G401.6 (cell line): ENCODE data around the gene RPS23.
"Not testable (repeated sequence)": the region's sequence is repeated elsewhere in the genome, so short reads cannot be mapped to it uniquely, and the experiment has no call there.

Experiments used
- FAIRE-seq: peaks from 2 replicates; lab custom pipeline; 2012; peaks lifted over from hg19 to GRCh38; lab: Jason Lieb, UNC

The RPS23 gene

DNA sequence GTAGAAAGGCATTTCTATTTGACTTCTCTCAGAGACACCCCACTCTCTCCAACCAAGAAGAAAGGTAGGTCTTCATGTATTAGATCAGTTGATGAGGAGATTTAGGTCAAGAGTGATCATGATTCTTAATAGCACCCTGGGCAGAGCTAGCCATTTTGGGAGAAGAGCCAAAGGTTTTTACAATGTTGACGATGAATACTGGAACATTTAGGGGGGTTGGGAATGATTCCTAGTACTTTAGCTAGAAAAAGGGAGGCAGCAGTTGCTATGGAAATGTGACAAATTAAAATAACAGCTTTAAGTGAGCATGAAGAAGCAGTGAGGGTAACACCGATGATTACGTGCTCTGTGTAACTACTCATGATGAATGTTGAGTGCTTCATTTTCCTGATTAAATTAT is 9.5 kb upstream of the RPS23 start:
- no peak for FAIRE-seq

GRCh38 chr5:82285206-82285605 is 7.1 kb upstream of the RPS23 start:
- FAIRE-seq, result no peak

DNA sequence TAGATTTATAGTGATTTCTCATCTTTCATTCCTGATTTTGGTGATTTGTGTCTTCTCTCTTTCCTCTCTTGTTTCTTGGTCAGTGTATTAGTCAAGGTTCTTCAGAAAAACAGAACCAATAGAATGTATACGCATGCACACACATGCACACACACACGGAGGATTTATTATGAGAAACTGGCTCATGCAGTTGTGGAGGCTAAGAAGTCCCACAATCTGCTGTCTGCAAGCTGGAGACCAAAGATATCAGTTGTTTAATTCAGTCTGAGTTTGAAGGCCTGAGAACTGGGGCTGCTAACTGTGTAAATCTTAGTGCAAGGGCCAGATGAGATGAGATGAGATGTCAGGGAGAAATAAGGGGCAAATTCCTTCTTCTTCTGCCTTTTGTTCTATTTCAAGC is 5.7 kb upstream of the RPS23 start:
- FAIRE-seq, result no peak

GRCh38 chr5:82278711-82279370 is 687 bp upstream of the RPS23 start:
- no peak for FAIRE-seq

DNA sequence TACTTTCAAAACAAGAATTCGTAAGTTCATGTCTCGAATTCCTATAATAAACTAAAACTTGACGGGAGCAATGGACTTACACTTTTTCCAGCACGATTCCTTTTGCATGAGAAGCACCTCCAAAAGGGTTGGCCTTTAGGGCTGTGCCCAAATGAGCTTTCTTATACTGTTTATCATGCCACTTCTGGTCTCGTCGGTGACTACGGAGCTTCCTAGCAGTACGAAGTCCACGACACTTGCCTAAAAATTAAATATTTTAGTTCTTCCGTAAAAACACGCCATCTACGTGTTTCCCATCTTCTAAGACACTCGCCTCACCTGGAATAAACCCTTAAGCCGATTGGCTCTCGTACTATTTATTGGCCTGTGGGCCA is 554 bp downstream of the RPS23 start:
- no peak for FAIRE-seq

DNA sequence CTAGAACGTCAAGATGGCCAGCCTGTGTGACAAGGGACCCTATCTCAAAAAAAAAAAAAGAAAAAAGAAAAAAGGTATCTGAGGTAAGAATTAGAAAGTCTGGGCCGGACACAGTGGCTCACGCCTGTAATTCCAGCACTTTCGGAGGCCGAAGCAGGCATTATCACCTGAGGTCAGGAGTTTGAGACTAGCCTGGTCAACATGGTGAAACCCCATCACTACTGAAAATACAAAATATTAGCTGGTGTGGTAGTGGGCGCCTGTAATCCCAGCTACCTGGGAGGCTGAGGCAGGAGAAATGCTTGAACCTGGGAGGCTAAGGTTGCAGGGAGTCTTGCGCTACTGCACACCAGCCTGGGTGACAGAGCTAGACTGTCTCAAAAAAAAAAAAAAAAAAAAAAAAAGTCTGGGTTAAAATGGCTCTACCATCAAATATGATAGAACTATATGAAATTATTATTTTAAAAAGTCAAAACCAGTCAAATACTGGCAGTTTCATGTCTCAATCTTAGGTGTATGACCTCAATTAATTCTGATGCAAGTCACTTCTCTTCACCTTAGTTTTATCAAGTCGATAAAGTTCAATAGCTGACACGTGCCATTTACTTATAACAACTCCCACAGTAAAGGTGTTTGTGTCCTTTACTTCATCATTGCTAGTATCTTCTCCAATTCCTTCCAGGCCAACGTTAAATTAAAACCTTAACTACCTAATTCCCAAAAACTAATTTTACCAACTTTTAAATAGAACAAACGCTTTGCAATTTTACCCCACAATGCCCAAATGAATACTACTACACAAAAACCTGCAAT is 1.1 kb downstream of the RPS23 start:
- no peak for FAIRE-seq

DNA sequence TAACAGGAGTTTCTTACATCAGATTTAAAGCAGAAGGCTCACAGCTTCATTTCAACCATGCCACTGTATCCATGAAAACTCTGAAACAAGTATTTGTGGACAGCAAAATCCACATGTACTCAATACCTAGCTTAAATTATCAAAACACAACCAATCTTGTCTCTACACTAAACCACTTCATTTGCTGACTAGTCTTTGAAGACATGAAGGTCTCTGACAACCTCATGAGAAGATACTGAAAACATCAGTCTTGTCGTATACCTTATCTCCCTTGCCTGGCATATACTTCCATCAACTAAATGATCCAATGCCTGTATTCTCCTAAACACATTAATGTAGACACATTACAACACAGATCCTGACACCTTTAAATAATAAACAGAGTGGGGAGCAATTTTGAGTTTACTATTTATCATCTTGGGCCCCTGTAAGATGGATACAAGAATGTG is 2.9 kb downstream of the RPS23 start:
- no peak for FAIRE-seq

GRCh38 chr5:82274343-82275211 is 3.6 kb downstream of the RPS23 start:
- no peak for FAIRE-seq

DNA sequence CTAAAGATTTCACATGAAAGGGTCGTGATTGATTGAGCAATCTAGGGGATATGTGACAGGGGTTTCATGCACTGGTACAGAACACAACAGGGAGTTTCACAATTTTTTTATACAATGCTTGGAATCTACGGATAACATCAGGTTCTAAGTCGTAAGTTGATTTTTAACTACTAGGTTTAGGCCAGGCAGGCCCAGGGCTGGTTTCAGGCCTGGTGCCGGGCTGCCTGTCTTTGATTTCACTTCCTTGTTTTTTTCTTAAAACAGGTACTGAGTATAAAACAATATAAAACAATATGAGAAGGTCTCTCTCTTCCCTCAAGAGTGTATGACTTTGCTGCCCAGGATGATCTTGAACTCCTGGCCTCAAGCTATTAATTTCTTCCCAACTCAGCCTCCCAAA is 4.7 kb downstream of the RPS23 start:
- FAIRE-seq, result not testable (repeated sequence)

- FAIRE-seq, result not testable (repeated sequence)
Observed at GRCh38 chr5:82272571-82273356, 5.4 kb downstream of the RPS23 start.

- FAIRE-seq, result not testable (repeated sequence)
Observed at GRCh38 chr5:82269363-82269762, 8.8 kb downstream of the RPS23 start.

- not testable (repeated sequence) for FAIRE-seq
Observed at GRCh38 chr5:82267297-82267933, 10.7 kb downstream of the RPS23 start.

GRCh38 chr5:82265047-82265446 is 13.1 kb downstream of the RPS23 start:
- no peak for FAIRE-seq

- FAIRE-seq, result peak; percentile 94
Observed at GRCh38 chr5:82259172-82259800, 18.9 kb downstream of the RPS23 start.

DNA sequence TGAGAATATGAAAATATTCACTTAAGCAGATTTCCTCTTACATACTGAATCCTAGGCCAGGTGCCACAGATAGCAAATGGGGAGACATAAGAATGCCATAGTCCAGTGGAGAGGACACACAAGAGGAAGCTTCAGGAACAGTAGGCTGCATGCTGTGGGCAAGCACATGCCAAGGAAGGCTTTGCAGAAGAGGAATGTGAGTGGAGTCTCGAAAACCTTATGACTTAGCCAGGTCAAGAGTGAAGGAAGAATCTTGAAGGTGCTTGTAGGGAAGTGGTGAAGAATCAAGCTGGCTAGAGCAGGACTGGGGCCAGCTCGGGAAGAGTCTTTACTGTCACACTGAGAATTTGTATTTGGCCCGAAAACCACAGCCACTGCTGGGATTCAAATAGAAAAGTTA is 20.4 kb downstream of the RPS23 start:
- FAIRE-seq, result no peak

DNA sequence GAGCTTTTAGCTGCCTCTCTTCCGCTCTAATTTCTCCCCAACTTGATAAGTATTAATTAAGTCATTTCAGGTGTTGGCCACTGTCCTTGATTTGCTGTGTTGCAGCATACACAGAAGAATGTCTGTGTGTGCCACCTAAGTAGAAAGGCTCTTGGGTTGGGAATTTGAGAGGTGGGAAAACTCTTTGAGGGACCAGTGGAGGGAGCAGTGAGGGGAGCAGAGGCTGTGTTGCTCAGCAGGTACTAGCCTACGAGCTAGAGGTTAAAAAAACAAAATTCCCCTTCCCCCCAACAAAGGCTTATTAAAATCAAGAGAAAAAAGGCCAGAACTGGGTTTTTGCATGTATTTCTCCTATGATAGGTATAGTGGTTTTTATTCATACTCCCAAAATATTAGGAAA is 20.9 kb downstream of the RPS23 start:
- no peak for FAIRE-seq

GRCh38 chr5:82255844-82256243 is 22.3 kb downstream of the RPS23 start:
- FAIRE-seq, result no peak

GRCh38 chr5:82252744-82253143 is 25.4 kb downstream of the RPS23 start:
- FAIRE-seq, result no peak

DNA sequence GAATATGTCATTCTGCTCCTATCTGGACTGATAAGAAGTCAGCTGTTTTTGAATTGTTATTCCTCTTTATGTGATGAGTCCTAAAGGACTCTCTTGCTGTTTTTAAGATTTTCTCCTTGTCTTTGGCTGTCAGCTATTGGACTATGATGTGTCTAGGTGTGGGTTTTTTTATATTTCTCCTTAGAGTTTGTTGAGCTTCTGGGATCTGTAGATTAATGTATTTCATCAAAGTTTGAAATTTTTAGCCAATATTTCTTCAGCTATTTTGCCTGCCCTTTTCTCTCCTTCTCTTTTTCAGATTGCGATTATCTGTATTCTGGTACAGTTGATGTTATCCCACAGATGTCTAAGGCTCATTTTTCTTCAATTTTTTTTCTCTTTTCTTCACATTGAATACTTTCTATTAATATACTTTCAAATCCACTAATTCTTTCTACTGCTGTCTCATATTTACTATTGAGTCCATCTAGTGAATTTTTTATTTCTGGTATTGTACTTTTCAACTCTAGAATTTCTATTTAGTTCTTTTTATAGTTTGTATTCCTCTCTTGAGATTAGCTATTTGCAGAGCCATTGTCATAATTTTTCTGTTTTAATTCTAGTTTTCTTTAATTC is 31.1 kb downstream of the RPS23 start:
- FAIRE-seq, result no peak

- FAIRE-seq, result peak; percentile 39
Observed at GRCh38 chr5:82244854-82245635, 33.1 kb downstream of the RPS23 start.
